ENCODE measurements around the gene PAX8. TPM values are rescaled to one million over a fixed set of nuclear protein-coding genes. Genes with fewer than 3 reads are reported as not detected.

Gene PAX8
- total RNA-seq, 1 experiment from 2014 or later: 2.3 TPM

DNA sequence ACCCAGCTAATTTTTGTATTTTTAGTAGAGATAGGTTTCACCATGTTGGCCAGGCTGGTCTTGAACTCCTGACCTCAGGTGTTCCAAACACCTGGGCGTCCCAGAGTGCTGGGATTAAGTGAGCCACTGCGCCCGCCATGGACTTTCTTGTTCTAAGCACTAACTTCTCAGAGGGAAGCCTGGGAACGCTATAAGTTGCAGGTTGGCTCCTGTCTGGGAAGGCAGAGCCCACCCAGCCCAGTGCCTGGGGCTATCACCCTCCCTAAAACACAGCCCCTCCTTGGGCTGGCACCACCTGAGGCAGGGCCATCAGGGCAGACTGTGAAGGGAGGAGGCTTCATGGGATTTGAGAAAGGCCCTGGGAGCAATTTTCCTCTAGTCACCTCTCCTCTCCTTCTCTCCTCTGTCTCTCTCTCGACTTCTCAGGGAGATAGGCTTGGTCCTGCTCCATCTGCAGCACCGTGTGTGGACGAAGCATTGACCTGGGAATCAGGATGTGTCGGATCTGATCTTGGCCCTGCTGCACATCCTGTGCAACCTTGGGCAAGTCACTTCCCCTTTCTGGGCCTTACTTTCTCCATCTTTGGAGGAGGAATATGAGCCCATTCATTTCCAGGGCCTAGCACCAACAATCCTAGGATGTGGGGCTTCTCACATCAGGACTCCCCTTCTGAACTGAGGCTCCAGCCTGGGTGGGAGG lies 94.0 kb downstream of the PAX8 start:
- DNase-seq (ENCODE audit: low read depth): no peak

- DNase-seq (ENCODE audit: low read depth): no peak
Measured at GRCh38 chr2:113183703-113184102, 95.0 kb downstream of the PAX8 start.

DNA sequence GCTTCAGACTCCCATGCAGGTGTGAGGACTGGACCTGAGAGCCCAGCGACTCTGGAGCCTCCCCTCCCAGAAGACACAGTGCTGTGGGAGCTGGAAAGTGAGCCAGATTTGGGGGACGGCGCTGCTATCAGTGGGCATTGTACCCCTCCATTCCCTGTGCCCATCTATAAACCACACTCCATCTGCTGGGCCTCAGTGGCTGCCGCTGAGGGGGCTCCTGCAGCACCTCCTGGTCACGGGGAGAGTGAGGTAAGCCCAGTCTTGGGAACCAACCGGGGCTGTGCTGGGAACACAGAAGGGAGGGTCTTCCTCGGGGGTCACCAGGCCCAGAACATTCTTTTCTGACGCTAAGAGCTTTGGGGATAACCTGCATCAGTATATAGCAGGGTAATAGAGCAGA lies 95.5 kb downstream of the PAX8 start:
- DNase-seq (ENCODE audit: low read depth): no peak

- DNase-seq (ENCODE audit: low read depth): no peak
Measured at GRCh38 chr2:113182471-113183260, 96.1 kb downstream of the PAX8 start.

GRCh38 chr2:113181258-113182051 lies 97.3 kb downstream of the PAX8 start:
- DNase-seq (ENCODE audit: low read depth): no peak

GRCh38 chr2:113180131-113180946 lies 98.4 kb downstream of the PAX8 start:
- no peak for DNase-seq (ENCODE audit: low read depth)

DNA sequence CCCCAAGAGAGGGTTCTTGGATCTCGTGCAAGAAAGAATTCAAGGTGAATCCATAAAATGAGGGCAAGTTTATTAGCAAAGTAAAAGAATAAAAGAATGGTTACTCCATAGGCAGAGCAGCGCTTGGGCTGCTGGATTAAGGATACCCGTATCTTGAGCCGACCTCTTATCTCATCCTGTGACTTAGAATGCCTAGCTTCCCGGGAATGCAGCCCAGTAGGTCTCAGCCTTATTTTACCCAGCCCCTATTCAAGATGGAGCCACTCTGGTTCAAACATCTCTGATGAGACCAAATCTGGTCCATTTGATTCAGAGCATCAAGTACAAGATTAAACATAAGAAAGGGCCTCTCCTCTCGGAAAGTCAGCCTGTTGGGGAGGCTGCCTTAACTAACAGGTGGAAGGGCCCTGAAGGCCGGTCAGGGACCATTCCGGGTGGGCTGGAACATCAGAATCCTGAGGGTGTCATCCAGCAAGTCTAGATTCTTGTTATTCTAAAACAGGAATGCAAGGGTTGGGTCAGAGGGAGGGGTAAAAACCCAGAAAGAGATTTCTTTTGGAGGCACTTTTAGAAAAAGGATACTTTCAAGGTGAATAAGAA lies 99.2 kb downstream of the PAX8 start:
- no peak for DNase-seq (ENCODE audit: low read depth)

DNA sequence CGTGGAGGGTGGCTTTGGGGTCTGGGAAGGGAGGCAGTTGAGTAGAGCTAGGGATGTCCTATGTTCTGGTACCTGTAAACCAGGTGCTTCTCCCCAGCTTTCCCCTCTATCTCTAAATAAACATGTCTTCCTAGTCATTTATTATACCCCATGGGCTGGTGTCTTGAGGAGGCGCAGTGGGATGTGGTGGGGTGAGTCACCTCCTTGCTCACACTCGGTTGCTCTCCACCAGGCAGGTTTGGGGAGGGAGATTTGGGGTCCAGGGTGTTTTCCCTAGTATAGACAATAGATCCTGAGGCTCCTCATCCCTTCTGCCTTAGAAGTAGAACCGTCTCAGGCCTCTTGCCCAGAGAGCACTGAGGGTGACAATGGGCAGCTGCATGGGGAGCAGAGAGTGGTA lies 99.8 kb downstream of the PAX8 start:
- no peak for DNase-seq (ENCODE audit: low read depth)

DNA sequence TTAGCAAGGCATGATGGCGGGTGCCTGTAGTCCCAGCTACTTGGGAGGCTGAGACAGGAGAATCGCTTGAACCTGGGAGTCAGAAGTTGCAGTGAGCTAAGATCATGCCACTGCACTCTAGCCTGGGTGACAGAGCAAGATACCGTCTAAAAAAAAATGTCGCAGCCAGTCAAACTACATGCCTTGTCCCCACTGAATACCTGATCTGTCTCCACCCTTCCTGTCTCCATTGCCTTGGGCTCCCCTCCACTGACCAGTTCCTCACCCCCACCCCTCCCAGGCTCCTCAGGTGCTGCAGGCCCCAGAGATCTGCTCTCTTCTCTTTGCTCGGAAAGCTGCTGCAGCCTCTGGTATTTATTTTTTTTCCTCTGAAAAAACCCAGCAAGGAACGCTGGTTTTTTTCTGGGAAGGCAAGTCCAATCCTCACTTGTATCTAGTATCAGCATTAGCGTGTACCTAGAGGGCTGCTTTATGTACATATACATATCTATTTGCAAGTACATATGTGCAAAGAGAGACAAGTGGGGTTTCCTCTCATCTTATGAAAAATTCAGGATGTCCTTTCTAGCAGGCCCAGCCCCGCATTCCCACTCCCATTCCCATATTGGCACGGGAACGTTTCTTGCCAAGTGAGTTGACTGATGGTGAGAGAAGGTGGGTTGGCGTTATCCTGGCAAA lies 100.5 kb downstream of the PAX8 start:
- no peak for DNase-seq (ENCODE audit: low read depth)

DNA sequence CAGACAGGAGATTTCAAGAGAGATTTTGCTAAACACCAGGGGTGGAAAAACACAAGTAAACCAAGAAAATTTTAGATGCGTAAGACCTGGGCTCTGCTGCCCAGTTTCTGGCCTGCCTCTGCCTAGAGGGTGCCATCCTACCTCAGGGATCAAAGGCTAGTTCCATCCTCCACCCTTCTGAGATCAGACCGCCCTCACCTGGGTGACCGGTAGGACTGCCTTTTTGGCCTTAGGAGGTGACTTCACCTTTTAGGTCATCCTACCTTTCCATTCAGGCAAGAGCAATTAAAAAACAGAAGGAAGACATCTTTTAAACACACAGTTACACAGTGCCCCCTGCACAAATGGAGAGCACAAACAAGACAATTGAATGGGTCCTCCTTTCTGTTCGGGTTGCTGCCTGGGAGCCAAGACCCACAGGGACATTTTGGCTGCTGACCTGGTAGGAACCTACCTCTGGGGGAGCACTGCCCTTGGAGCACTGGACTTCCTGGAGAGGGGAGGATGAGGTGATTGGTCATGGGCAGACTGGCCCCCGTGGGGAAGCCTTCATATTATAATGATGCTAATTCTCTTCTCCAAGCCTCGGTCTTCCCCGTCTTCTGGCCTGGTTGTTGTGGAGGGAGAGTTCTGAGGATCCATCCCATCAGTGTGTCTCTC lies 101.9 kb downstream of the PAX8 start:
- DNase-seq (ENCODE audit: low read depth): no peak

DNA sequence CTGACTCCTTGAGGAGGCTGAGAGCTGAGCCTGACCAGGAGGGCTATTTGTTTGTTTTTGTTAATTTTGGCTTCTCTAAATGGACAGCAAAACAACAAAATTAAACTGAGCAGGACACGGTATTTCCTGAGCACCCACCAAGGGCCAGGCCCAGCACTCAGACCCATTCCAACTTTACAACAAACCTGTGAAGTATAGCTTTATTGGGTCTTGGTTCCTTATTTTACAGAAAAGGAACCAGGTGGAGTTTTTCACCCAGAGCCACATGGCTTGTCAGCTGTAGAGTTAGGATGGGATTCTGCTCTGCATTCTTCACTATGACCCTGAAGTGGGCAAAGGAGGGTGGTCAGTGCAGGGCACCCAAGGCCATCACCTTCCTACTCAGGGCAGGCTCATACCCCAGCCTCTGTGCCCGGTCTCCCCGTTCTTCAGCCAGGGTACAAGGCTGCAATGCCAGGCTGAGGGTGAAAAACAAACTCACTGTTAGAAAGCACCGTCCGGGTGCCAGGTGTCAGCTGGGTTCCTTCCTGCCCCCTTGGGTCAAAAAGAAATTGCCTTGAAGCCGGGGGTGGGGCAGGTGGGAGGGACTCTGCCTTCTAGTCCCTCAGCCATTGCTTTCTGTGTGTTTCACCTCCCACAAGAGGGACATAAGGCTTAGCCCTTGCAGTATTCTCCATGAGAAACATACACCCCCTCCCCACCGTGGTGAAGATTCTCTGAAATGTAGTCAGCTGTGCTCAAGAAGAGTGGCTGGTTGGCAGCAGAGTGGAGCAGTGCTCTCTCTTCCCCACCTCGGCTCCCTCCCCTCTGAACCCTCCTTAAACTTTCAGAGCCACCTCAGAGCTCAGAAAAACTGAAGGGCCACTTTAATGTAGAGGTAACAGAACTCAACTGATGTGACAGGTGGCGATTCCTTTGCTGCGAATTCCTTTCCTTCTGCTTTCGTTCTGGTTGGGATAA lies 102.7 kb downstream of the PAX8 start:
- no peak for DNase-seq (ENCODE audit: low read depth)

DNA sequence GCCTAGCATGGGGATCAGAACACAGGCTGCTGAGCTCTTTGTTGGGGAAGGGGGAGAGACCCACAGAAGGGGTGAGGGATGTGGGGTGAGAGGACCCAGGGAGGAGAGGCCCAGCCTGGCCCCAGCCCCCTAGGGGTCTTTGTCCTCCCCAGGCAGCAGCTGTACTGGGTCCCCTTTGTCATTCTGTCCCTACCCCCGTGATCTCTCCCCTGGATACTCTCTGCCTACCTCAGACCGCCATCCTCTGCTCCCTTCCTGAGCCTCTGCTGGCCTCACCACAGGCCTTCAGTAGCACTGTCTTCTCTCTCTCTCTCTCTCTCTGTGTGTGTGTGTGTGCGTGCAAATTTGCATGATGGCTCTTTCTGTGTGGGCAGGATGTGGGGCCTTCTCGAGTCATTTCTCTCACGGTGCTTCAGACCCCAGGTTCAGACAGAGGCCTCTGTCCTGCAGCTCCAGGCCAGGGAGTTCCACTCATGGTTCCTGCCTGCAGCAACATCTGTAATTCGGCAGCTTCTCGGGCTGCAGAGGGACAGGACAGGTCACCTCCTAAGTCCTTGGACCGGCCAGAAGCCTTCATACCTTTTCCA lies 103.6 kb downstream of the PAX8 start:
- DNase-seq (ENCODE audit: low read depth): no peak

DNA sequence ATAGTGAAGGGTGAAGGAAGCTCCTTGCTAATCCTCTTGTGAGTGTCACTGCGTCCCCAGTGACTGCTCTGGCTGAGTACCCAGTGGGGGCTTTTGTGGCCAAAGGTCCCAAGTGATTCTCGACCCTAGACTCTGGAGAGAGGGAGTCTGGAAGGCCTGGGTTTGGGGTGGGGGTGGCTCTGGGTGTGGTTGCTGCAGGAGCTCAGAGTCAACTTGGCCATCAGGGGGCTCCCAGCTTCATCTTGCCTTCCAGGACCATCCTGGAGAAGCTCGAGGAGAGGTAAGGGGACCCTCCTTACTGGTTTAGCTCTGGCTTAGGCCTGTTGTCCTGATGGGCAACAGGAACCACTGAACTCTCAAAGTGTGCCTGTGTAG lies 104.4 kb downstream of the PAX8 start:
- no peak for DNase-seq (ENCODE audit: low read depth)

DNA sequence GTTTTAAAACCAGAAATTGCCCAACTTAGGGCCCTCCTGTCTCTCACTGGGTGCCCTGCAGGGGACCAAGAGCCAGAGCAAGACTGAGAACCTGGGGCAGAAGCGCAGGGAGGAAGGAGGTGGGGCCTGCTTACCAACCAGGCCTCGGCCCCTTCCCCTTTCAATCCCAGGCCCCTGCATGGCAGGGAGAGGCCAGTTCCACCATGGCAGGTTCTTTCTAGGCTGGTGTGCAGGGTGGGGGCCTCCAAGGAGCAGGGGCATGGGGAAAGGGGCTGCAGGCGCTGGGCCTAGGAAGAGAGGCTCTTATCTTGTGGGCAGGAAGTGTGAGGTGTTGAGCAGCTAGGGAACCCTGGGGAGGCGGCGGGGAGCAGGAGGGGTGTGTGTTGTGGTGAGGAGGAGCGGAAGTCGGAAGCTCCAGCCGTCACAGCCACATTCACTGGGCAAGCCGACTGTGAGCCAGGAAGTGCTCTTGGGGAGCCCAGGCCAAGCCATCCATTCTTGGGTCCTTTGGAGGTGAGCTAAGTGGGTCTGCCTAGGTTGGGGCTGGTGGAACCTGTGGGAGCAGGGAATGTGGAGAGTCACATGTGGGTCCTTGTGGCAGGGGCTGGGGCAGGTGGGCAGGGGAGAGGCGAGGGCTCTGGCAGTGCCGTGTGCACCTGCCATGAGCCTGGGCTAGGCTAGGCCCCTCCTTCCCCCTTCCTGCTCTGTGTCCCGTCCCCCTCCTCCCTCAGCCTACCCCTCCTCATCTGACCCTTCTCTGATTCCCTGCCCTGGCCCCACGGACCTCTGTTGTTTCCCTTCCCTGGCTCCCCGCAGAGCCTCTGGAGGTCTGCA lies 105.0 kb downstream of the PAX8 start, which contains the start of gene PSD4:
Gene PSD4, plus strand, starts transcription at position 430 of the 834 bp plus-strand sequence. CDS start 8,486 bp downstream, outside the sequence.
- no peak for DNase-seq (ENCODE audit: low read depth)

DNA sequence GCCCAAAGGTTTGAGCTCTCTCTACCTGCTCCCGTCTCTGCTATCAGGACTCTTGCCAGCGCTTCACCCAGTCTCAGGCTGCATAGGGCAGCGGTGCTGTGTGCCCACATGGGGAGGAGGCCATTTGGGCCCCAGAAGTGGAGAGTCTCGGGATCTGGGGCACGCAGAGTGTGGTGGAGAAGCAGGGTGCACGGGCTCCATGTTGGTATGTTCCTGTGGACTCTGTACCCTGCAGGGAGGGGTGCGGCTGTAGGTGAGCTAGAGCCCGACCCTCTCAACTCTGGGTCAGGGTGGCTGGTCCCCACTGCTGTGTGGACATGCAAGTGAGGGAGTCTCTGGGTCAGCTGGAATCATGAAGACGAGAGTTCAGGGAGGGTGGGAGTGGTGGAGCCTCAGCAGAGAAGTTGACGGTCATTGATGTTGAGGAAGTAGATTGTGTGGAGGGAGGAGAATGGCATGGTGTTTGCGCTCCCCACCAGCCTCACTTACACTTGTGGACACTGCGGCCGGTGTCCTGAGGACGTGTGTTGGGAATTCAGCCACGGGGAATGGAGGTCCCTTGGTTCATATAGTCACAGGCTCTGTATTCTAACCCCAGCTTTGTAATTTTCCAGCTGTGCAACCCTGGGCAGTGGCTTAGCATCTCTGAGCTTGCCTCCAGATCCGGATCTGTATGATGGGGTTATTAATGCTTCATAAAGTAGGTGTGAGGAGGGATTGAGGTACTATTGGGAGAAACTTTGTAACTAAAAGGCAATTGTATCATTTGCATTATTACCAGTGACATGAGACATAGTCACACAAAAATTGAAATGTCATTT lies 105.8 kb downstream of the PAX8 start:
- no peak for DNase-seq (ENCODE audit: low read depth)

DNA sequence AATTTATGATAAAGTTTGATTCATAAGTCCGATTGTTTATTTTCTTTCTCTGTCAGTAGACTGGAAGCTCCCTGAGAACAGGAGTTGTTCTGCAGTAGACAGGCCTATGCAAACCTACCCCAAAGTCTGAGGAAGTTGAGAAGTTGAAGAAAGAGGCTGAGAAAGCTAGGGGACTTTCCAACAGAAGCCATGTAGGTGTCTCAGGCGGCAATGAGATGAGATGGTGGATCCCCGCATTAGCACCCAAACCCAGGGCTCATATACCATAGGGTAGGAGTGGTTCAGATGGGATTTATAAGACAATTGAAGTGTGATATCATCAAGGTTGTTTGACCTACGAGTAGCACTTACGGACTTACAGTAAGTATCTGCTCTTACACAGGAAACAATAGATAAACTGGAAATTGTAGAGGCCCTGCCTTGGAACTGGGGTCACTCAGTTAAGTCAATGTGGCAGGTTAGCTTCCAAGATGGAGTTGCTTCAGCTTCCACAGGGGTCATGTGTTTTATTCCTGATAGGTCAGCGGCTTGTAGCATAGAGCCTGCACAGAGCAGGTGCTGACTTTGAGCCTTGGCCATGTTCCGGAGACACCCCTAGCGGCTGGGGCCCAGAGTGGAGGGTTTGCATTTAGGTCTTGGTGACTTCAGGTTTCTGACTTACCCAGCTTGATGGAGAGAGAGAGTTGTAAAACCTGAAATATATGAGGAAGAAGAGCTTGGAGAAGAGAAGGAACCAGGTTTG lies 107.2 kb downstream of the PAX8 start:
- no peak for DNase-seq (ENCODE audit: low read depth)

Measured in LHCN-M2 (cell line).